ENCODE data around the gene DUS2.

DNA sequence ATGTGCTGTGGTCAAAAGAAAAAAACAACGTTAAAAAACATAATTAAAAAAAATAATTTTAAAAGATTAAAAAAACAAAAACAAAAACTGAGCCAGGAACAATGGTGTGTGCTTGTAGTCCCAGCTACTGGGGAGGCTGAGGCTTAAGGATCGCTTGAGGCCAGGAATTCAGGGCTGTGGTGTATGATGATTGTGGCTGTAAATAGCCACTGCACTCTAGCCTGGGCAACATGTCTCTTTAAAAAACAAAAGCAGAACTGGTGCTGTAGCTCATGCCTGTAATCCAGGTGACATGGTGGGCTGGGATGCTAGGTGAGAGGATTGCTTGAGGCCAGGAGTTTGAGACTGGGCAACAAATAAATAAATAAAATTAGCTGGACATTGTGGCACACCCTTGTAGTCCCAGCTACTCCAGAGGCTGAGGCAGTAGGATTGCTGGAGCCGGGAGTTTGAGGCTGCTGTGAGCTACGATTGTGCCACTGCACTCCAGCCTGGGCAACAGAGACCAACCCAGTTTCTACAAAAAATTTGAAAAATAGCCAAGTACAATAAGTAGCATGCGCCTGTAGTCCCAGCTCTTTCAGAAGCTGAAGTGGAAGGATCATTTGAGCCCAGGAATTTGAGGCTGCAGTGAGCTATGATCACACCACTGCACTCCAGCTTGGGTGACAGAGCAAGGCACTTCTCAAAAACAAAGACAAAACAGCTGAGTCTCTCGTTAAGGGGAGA, 105.7 kb downstream of the DUS2 start:
- TF ChIP-seq, protein P1, sequence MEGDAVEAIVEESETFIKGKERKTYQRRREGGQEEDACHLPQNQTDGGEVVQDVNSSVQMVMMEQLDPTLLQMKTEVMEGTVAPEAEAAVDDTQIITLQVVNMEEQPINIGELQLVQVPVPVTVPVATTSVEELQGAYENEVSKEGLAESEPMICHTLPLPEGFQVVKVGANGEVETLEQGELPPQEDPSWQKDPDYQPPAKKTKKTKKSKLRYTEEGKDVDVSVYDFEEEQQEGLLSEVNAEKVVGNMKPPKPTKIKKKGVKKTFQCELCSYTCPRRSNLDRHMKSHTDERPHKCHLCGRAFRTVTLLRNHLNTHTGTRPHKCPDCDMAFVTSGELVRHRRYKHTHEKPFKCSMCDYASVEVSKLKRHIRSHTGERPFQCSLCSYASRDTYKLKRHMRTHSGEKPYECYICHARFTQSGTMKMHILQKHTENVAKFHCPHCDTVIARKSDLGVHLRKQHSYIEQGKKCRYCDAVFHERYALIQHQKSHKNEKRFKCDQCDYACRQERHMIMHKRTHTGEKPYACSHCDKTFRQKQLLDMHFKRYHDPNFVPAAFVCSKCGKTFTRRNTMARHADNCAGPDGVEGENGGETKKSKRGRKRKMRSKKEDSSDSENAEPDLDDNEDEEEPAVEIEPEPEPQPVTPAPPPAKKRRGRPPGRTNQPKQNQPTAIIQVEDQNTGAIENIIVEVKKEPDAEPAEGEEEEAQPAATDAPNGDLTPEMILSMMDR (IDR thresholded peaks at IDR 0.05 in 2 of 3, conservative IDR thresholded peaks at IDR 0.05 in 1 of 3; ENCODE audit: borderline replicate concordance in 1 of 3, insufficient read depth in 1 of 3, low read depth in 2 of 3, low read length in 2 of 3): no peak
- TF ChIP-seq POLR2AphosphoS5 (IDR thresholded peaks at IDR 0.05; ENCODE audit: low read depth, low read length) (no peak), POLR2A (IDR thresholded peaks at IDR 0.05; ENCODE audit: borderline replicate concordance, extremely low read depth, insufficient read depth, insufficient read length) (no peak), CEBPB (IDR thresholded peaks at IDR 0.05; ENCODE audit: low read depth) (no peak), YY1 (IDR thresholded peaks at IDR 0.05; ENCODE audit: extremely low read depth, insufficient replicate concordance, low read depth, low read length) (no peak), EZH2 (IDR thresholded peaks at IDR 0.05) (no peak)
- TF ChIP-seq, protein P2, sequence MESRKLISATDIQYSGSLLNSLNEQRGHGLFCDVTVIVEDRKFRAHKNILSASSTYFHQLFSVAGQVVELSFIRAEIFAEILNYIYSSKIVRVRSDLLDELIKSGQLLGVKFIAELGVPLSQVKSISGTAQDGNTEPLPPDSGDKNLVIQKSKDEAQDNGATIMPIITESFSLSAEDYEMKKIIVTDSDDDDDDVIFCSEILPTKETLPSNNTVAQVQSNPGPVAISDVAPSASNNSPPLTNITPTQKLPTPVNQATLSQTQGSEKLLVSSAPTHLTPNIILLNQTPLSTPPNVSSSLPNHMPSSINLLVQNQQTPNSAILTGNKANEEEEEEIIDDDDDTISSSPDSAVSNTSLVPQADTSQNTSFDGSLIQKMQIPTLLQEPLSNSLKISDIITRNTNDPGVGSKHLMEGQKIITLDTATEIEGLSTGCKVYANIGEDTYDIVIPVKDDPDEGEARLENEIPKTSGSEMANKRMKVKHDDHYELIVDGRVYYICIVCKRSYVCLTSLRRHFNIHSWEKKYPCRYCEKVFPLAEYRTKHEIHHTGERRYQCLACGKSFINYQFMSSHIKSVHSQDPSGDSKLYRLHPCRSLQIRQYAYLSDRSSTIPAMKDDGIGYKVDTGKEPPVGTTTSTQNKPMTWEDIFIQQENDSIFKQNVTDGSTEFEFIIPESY (IDR thresholded peaks at IDR 0.05; ENCODE audit: extremely low read depth, insufficient replicate concordance, low read length): no peak
- TF ChIP-seq, protein P3, sequence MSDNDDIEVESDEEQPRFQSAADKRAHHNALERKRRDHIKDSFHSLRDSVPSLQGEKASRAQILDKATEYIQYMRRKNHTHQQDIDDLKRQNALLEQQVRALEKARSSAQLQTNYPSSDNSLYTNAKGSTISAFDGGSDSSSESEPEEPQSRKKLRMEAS (IDR thresholded peaks at IDR 0.05): no peak

Measured in HCT116 (cell line).